ENCODE results near the gene SPEF2.

GRCh38 chr5:35842856-35843255 is 225.2 kb downstream of the SPEF2 start:
- TF ChIP-seq TAF1 (IDR thresholded peaks at IDR 0.05; ENCODE audit: control insufficient read depth, extremely low read depth, insufficient read depth, low read length, severe bottlenecking) (no peak), FOXA1 (IDR thresholded peaks at IDR 0.05; ENCODE audit: borderline replicate concordance) (no peak), GTF2F1 (IDR thresholded peaks at IDR 0.05; ENCODE audit: low read depth, low read length) (no peak), ZNF143 (CRISPR knock-in tag; IDR thresholded peaks at IDR 0.05) (no peak), YY1 (IDR thresholded peaks at IDR 0.05; ENCODE audit: borderline replicate concordance in 1 of 3, control insufficient read depth in 1 of 3, extremely low read depth in 1 of 3, insufficient read depth in 3 of 3, insufficient read length in 1 of 3, insufficient replicate concordance in 2 of 3, low read depth in 1 of 3, low read length in 2 of 3) (no peak), ELF1 (tag; IDR thresholded peaks at IDR 0.05) (no peak), FOXM1 (IDR thresholded peaks at IDR 0.05; ENCODE audit: low read depth) (no peak), FOXM1 (CRISPR knock-in tag; IDR thresholded peaks at IDR 0.05; ENCODE audit: low read depth) (no peak), HMBOX1 (IDR thresholded peaks at IDR 0.05) (no peak)
